Mucosa of rectum (tissue), 2 donors: Measurements from ENCODE around the gene ARHGEF25.
"Not testable (repeated sequence)": the region's sequence is repeated elsewhere in the genome, so short reads cannot be mapped to it uniquely, and the experiment has no call there.

Experiments used
- H3K27ac ChIP-seq, 2 donors: one replicate each; pipeline ENCODE4 v1.7.0; 2013; ENCODE audit warnings: inconsistent platforms in 2 of 2, low read depth in 2 of 2, low read length in 2 of 2
- H3K27me3 ChIP-seq, 2 donors: one replicate each; pipeline ENCODE4 v1.7.0; 2013; ENCODE audit warnings: low read length in 2 of 2; ENCODE audit not compliant: control insufficient read depth in 2 of 2, insufficient read depth in 2 of 2
- H3K36me3 ChIP-seq, 2 donors: one replicate each; pipeline ENCODE4 v1.7.0; 2013; ENCODE audit warnings: low read length in 2 of 2; ENCODE audit not compliant: control insufficient read depth in 2 of 2, insufficient read depth in 2 of 2
- H3K4me1 ChIP-seq, 2 donors: one replicate each; pipeline ENCODE4 v1.7.0; 2013; ENCODE audit warnings: low read length in 2 of 2, mild to moderate bottlenecking in 1 of 2; ENCODE audit not compliant: control insufficient read depth in 2 of 2, insufficient read depth in 2 of 2
- H3K4me3 ChIP-seq, 2 donors: one replicate each; pipeline ENCODE4 v1.7.0; 2013; ENCODE audit warnings: low read length in 2 of 2
- H3K9ac ChIP-seq, 2 donors: one replicate each; pipeline ENCODE4 v1.7.0; 2013; ENCODE audit warnings: low read length in 2 of 2, low read depth in 1 of 2, mild to moderate bottlenecking in 1 of 2
- H3K9me3 ChIP-seq, 2 donors: one replicate each; pipeline ENCODE4 v1.7.0; 2013; ENCODE audit warnings: low read length in 2 of 2; ENCODE audit not compliant: control insufficient read depth in 2 of 2
- donor health status: healthy.
- donor health status: Normal muscosa, but diverticular disease.

The ARHGEF25 gene

GRCh38 chr12:57611108-57611826, at the start of gene ARHGEF25:
ARHGEF25 (plus strand) TSS chr12:57611435; CDS start chr12:57611895, 460 bp downstream.
- Histone ChIP-seq H3K27ac (peak within 1 kb of the TSS; percentile 78 to 83), H3K27me3 (peaks cover 19 to 41% of the 10 kb centered on the region in 2 donors), H3K4me1 (no peaks in the 10 kb centered on the region), H3K4me3 (peak within 1 kb of the TSS; percentile 58 to 62), H3K9ac (peak within 1 kb of the TSS; percentile 38 to 54), H3K9me3 (no peaks in the 10 kb centered on the region), H3K36me3 (no peaks in the 10 kb centered on the region)

DNA sequence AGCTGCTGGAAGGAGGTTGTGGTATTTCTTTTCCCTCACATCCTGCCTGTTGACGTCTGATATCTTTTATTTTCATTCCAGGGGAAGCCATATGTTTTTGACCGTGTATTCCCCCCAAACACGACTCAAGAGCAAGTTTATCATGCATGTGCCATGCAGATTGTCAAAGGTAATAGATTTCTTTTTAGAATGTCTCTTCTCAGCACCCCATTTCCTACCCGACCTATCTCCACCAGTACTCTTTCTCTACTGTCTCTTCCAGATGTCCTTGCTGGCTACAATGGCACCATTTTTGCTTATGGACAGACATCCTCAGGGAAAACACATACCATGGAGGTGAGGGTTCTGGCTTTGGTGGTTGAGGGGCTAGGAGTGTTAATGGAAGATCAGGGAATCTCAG, 47.9 kb upstream of the ARHGEF25 start:
- Histone ChIP-seq H3K9ac (no peak overlapping the region), H3K4me3 (no peak overlapping the region), H3K9me3 (no peaks in the 10 kb centered on the region), H3K27ac (no peak overlapping the region), H3K36me3 (no peaks in the 10 kb centered on the region), H3K27me3 (peaks cover 6% of the 10 kb centered on the region in 2 donors), H3K4me1 (no peaks in the 10 kb centered on the region)

DNA sequence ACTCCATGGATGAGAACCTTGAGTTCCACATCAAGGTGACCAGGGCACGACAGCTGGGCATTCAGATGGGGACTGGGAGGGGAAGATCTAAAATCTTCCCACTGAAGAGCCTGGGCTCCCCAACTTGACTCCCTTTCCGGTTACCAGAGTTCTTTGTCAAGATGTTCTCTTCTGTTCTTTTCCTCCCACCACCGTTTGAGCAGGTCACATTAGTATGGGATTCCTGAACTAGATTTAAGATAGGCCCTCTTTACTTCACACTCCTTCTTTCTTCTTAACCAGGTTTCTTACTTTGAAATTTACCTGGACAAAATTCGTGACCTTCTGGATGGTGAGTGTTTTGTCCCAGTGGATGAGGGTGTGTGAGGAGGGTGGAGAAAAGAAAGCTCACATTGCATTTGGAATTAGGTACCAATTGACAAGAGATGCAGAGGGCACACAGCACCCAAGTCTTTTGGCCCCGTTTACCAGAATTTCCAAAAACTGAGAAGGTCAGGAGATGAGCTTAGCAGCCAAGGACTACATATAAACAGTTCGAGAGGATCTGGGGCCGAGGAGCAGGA, 47.0 kb upstream of the ARHGEF25 start:
- Histone ChIP-seq H3K4me1 (no peaks in the 10 kb centered on the region), H3K27me3 (peaks cover 6% of the 10 kb centered on the region in 2 donors), H3K9me3 (no peaks in the 10 kb centered on the region), H3K27ac (no peak overlapping the region), H3K9ac (no peak overlapping the region), H3K36me3 (no peaks in the 10 kb centered on the region), H3K4me3 (no peak overlapping the region)

DNA sequence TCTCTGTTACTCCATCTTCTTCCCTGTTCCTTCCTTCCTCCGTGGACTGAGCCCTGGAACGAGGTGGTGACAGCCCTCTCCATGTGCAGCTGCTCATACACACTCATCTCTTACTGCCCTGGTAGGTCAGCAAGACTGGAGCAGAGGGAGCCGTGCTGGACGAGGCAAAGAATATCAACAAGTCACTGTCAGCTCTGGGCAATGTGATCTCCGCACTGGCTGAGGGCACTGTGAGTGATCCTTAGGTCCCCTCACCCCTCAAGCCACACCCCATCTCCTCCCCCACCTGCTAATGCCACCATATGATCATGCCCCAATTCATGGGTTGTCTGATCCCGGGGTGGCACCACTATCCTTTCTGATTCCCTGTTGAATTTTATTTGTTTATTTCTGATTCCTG, 42.4 kb upstream of the ARHGEF25 start:
- Histone ChIP-seq H3K9ac (no peak overlapping the region), H3K27me3 (peaks cover 3 to 6% of the 10 kb centered on the region in 2 donors), H3K36me3 (no peaks in the 10 kb centered on the region), H3K4me3 (no peak overlapping the region), H3K4me1 (no peaks in the 10 kb centered on the region), H3K9me3 (no peaks in the 10 kb centered on the region), H3K27ac (no peak overlapping the region)

GRCh38 chr12:57569858-57570257, 41.4 kb upstream of the ARHGEF25 start:
- no peak overlapping the region for H3K9ac ChIP-seq
- H3K27ac ChIP-seq = no peak overlapping the region
- no peaks in the 10 kb centered on the region for H3K36me3 ChIP-seq
- no peaks in the 10 kb centered on the region for H3K4me1 ChIP-seq
- H3K4me3 ChIP-seq = no peak overlapping the region
- no peaks in the 10 kb centered on the region for H3K9me3 ChIP-seq
- H3K27me3 ChIP-seq = peaks cover 0 to 1% of the 10 kb centered on the region in 2 donors

GRCh38 chr12:57570438-57570837, 40.8 kb upstream of the ARHGEF25 start:
- H3K27me3 ChIP-seq, H3K36me3 ChIP-seq, H3K9me3 ChIP-seq, H3K9ac ChIP-seq, H3K4me3 ChIP-seq, H3K27ac ChIP-seq, H3K4me1 ChIP-seq: not testable (repeated sequence)

- Histone ChIP-seq H3K27ac (no peak overlapping the region), H3K4me3 (no peak overlapping the region), H3K9ac (no peak overlapping the region), H3K36me3 (no peaks in the 10 kb centered on the region), H3K4me1 (no peaks in the 10 kb centered on the region), H3K27me3 (no peaks in the 10 kb centered on the region), H3K9me3 (no peaks in the 10 kb centered on the region)
Observed at GRCh38 chr12:57571926-57572762, 39.1 kb upstream of the ARHGEF25 start.

GRCh38 chr12:57574795-57575194, 36.4 kb upstream of the ARHGEF25 start:
- Histone ChIP-seq H3K4me3 (no peak overlapping the region), H3K9me3 (no peaks in the 10 kb centered on the region), H3K4me1 (no peaks in the 10 kb centered on the region), H3K9ac (no peak overlapping the region), H3K36me3 (no peaks in the 10 kb centered on the region), H3K27me3 (no peaks in the 10 kb centered on the region), H3K27ac (no peak overlapping the region)

GRCh38 chr12:57575771-57576612, 35.2 kb upstream of the ARHGEF25 start:
- Histone ChIP-seq H3K9me3 (no peaks in the 10 kb centered on the region), H3K27ac (no peak overlapping the region), H3K36me3 (no peaks in the 10 kb centered on the region), H3K4me3 (no peak overlapping the region), H3K9ac (no peak overlapping the region), H3K27me3 (no peaks in the 10 kb centered on the region), H3K4me1 (no peaks in the 10 kb centered on the region)
